HG03159 (cell line): ENCODE data around the gene G6PD.
"Not testable (repeated sequence)": the region's sequence is repeated elsewhere in the genome, so short reads cannot be mapped to it uniquely, and the experiment has no call there.

Experiments
- ATAC-seq: cut with Tn5 transposase; IDR thresholded peaks from one replicate; pipeline ENCODE4 v1.9.1; 2021; ENCODE audit warnings: mild to moderate bottlenecking, moderate library complexity; ENCODE audit not compliant: unreplicated experiment

G6PD gene

GRCh38 chrX:154545673-154546274, 872 bp downstream of the G6PD start:
- ATAC-seq = no peak

- no peak for ATAC-seq
These were observed 3.8 kb downstream of the G6PD start for GRCh38 chrX:154542723-154543424.

- ATAC-seq = no peak
These were observed 4.5 kb downstream of the G6PD start for GRCh38 chrX:154541896-154542722.

GRCh38 chrX:154541589-154541895, 5.1 kb downstream of the G6PD start:
- no peak for ATAC-seq

- ATAC-seq = no peak
These were observed 5.6 kb downstream of the G6PD start for GRCh38 chrX:154540897-154541535.

GRCh38 chrX:154540365-154540764, 6.3 kb downstream of the G6PD start:
- not testable (repeated sequence) for ATAC-seq

GRCh38 chrX:154539077-154539476, 7.6 kb downstream of the G6PD start:
- ATAC-seq = no peak

GRCh38 chrX:154535892-154536291, 10.8 kb downstream of the G6PD start:
- ATAC-seq = no peak

GRCh38 chrX:154534526-154535322, 11.9 kb downstream of the G6PD start:
- ATAC-seq = peak; percentile 93

- no peak for ATAC-seq
These were observed 14.0 kb downstream of the G6PD start for GRCh38 chrX:154532690-154533089.

- ATAC-seq = no peak
These were observed 15.0 kb downstream of the G6PD start for GRCh38 chrX:154531626-154532025.

GRCh38 chrX:154530286-154530685, 16.4 kb downstream of the G6PD start:
- ATAC-seq = no peak

- no peak for ATAC-seq
These were observed 17.4 kb downstream of the G6PD start for GRCh38 chrX:154529206-154529612.

GRCh38 chrX:154526901-154527675, 19.6 kb downstream of the G6PD start:
- peak; percentile 69 for ATAC-seq

- ATAC-seq = no peak
These were observed 20.8 kb downstream of the G6PD start for GRCh38 chrX:154525606-154526490.

- ATAC-seq = no peak
These were observed 27.3 kb downstream of the G6PD start for GRCh38 chrX:154519389-154519788.

- ATAC-seq = no peak
These were observed 29.4 kb downstream of the G6PD start for GRCh38 chrX:154517101-154517781.

- ATAC-seq = no peak
These were observed 30.0 kb downstream of the G6PD start for GRCh38 chrX:154516656-154517100.
